IMR-90 (cell line): ENCODE data around the gene DRAXIN. TPM values are rescaled to one million over a fixed set of nuclear protein-coding genes. Genes with fewer than 3 reads are reported as not detected.

Experiments used
- ATAC-seq: fragments of 200-7000 bp; cut with Tn5 transposase; 2 replicates; pipeline ENCODE4 v1.9.1; 2020; ENCODE audit warnings: low read depth, mild to moderate bottlenecking, moderate library complexity
- BruUV-seq: library from RNA; stranded (reverse); fragments of 400-500 nt; replicated peaks from 2 replicates; lab custom pipeline; 2021; lab: Mats Ljungman, UMichigan
- CTCF ChIA-PET: fragments of 300-600 bp; formaldehyde crosslinking; extraction: SDS; loops from one replicate; lab custom pipeline; 2021; ENCODE audit warnings: antibody characterized with exemption; lab: Yijun Ruan, JAX
- POLR2A ChIA-PET: fragments of 300-600 bp; sonication (Branson Sonifier 250); formaldehyde crosslinking; loops from one replicate; lab custom pipeline; 2022; ENCODE audit warnings: antibody characterized with exemption; ENCODE audit not compliant: unreplicated experiment; lab: Charles Lee
- DNase-seq: peaks from one replicate; pipeline ENCODE4 v3.0.0; 2013
- H2AFZ ChIP-seq: replicated peaks from 2 replicates; pipeline ENCODE3; 2013; ENCODE audit warnings: low read length, mild to moderate bottlenecking; ENCODE audit not compliant: poor library complexity
- H2AK5ac ChIP-seq: 2 replicates; pipeline ENCODE4 v1.6.1; 2013; ENCODE audit warnings: low read depth, low read length, inconsistent platforms
- H2AK9ac ChIP-seq: replicated peaks from 2 replicates; pipeline ENCODE3; 2013; ENCODE audit warnings: mild to moderate bottlenecking, low read depth, low read length, moderate library complexity; ENCODE audit not compliant: poor library complexity
- H2BK120ac ChIP-seq: 2 replicates; pipeline ENCODE4 v1.6.1; 2013; ENCODE audit warnings: low read depth, low read length, inconsistent platforms
- H2BK15ac ChIP-seq: 3 replicates; pipeline ENCODE4 v1.6.1; 2013; ENCODE audit warnings: low read depth, low read length, inconsistent platforms
- H2BK20ac ChIP-seq: 2 replicates; pipeline ENCODE4 v1.6.1; 2013; ENCODE audit warnings: low read depth, mild to moderate bottlenecking, inconsistent platforms, low read length, moderate library complexity
- H2BK5ac ChIP-seq: 2 replicates; pipeline ENCODE4 v1.6.1; 2013; ENCODE audit warnings: mild to moderate bottlenecking, low read depth, low read length, inconsistent platforms; ENCODE audit not compliant: poor library complexity, severe bottlenecking
- H3K14ac ChIP-seq: replicated peaks from 2 replicates; pipeline ENCODE4 v1.6.1; 2013; ENCODE audit warnings: low read depth, low read length, inconsistent platforms
- H3K18ac ChIP-seq: 2 replicates; pipeline ENCODE4 v1.6.1; 2013; ENCODE audit warnings: low read depth, low read length, control low read depth
- H3K23ac ChIP-seq: 2 replicates; pipeline ENCODE4 v1.6.1; 2013; ENCODE audit warnings: low read depth, low read length, inconsistent platforms
- H3K27ac ChIP-seq: 2 replicates; pipeline ENCODE4 v1.5.1; 2013; ENCODE audit warnings: mild to moderate bottlenecking, control low read depth, low read length; ENCODE audit not compliant: insufficient read depth
- H3K27me3 ChIP-seq: 2 replicates; pipeline ENCODE4 v1.6.1; 2013; ENCODE audit warnings: low read length; ENCODE audit not compliant: control insufficient read depth, insufficient read depth
- H3K36me3 ChIP-seq: 2 replicates; pipeline ENCODE4 v1.6.1; 2013; ENCODE audit warnings: low read length, mixed read lengths; ENCODE audit not compliant: control insufficient read depth, insufficient read depth
- H3K4ac ChIP-seq: 2 replicates; pipeline ENCODE4 v1.6.1; 2013; ENCODE audit warnings: low read depth, low read length, inconsistent platforms
- H3K4me1 ChIP-seq: 2 replicates; pipeline ENCODE4 v1.6.1; 2013; ENCODE audit warnings: low read length, mixed read lengths; ENCODE audit not compliant: control insufficient read depth, insufficient read depth
- H3K4me2 ChIP-seq: 2 replicates; pipeline ENCODE4 v1.6.1; 2013; ENCODE audit warnings: low read depth, mild to moderate bottlenecking, control low read depth, low read length, moderate library complexity
- H3K4me3 ChIP-seq: 2 replicates; pipeline ENCODE4 v1.5.1; 2013; ENCODE audit warnings: low read depth, mild to moderate bottlenecking, control low read depth, low read length, moderate library complexity; ENCODE audit not compliant: insufficient read depth
- H3K56ac ChIP-seq: 2 replicates; pipeline ENCODE4 v1.6.1; 2013; ENCODE audit warnings: low read length, inconsistent platforms; ENCODE audit not compliant: insufficient read depth; ENCODE audit errors: extremely low read depth
- H3K79me1 ChIP-seq, 2 experiments: 2 replicates each; pipeline ENCODE4 v1.6.1; 2013; ENCODE audit warnings: low read length in 2 of 2, inconsistent platforms in 1 of 2, low read depth in 1 of 2
- H3K9ac ChIP-seq: 2 replicates; pipeline ENCODE4 v1.6.1; 2013; ENCODE audit warnings: low read depth, low read length, control low read depth
- H3K9me1 ChIP-seq: 2 replicates; pipeline ENCODE4 v1.6.1; 2013; ENCODE audit warnings: low read length, inconsistent platforms; ENCODE audit not compliant: insufficient read depth
- H3K9me3 ChIP-seq: 2 replicates; pipeline ENCODE4 v1.6.1; 2013; ENCODE audit warnings: low read length; ENCODE audit not compliant: control insufficient read depth, insufficient read depth
- H4K20me1 ChIP-seq: 2 replicates; pipeline ENCODE4 v1.6.1; 2013; ENCODE audit warnings: low read length, inconsistent platforms; ENCODE audit not compliant: insufficient read depth
- H4K5ac ChIP-seq: 2 replicates; pipeline ENCODE4 v1.6.1; 2013; ENCODE audit warnings: mild to moderate bottlenecking, low read depth, low read length, control low read depth
- H4K8ac ChIP-seq, 2 experiments: 2 replicates each; pipeline ENCODE4 v1.6.1; 2013; ENCODE audit warnings: low read depth in 2 of 2, low read length in 2 of 2, control low read depth in 1 of 2, inconsistent platforms in 1 of 2
- H4K91ac ChIP-seq: 2 replicates; pipeline ENCODE4 v1.6.1; 2013; ENCODE audit warnings: low read depth, low read length, inconsistent platforms; ENCODE audit not compliant: insufficient read depth
- BHLHE40 ChIP-seq: fragments of 150-350 bp; IDR thresholded peaks from 2 replicates; pipeline ENCODE4 v1.6.1; 2016; ENCODE audit warnings: mild to moderate bottlenecking, low read depth, low read length
- CEBPB ChIP-seq: IDR thresholded peaks from 2 replicates; pipeline ENCODE4 v1.6.1; 2012; ENCODE audit warnings: low read depth, low read length, improper control_type of control experiment
- CTCF ChIP-seq: conservative IDR thresholded peaks from 2 replicates; pipeline ENCODE4 v1.5.1; 2012; ENCODE audit warnings: mild to moderate bottlenecking, low read depth, low read length, improper control_type of control experiment
- ELK1 ChIP-seq: fragments of 150-350 bp; IDR thresholded peaks from 2 replicates; pipeline ENCODE4 v1.6.1; 2016; ENCODE audit warnings: low read depth, mild to moderate bottlenecking, low read length, moderate library complexity, borderline replicate concordance
- FOS ChIP-seq: fragments of 150-350 bp; IDR thresholded peaks from 2 replicates; pipeline ENCODE4 v1.6.1; 2016; ENCODE audit warnings: low read depth, low read length
- MAFK ChIP-seq: IDR thresholded peaks from 2 replicates; pipeline ENCODE4 v1.6.1; 2012; ENCODE audit warnings: low read depth, low read length, improper control_type of control experiment
- MAZ ChIP-seq: IDR thresholded peaks from 2 replicates; pipeline ENCODE4 v1.6.1; 2012; ENCODE audit warnings: low read depth, mild to moderate bottlenecking, low read length, improper control_type of control experiment, moderate library complexity, borderline replicate concordance
- MXI1 ChIP-seq: IDR thresholded peaks from 2 replicates; pipeline ENCODE4 v1.6.1; 2012; ENCODE audit warnings: low read depth, mild to moderate bottlenecking, low read length, moderate library complexity, borderline replicate concordance
- NFE2L2 ChIP-seq: fragments of 150-350 bp; IDR thresholded peaks from 2 replicates; pipeline ENCODE4 v1.6.1; 2016; ENCODE audit warnings: low read depth, mild to moderate bottlenecking, low read length
- POLR2A ChIP-seq: IDR thresholded peaks from 2 replicates; pipeline ENCODE4 v1.6.1; 2012; ENCODE audit warnings: mild to moderate bottlenecking, low read depth, low read length
- RAD21 ChIP-seq: IDR thresholded peaks from 2 replicates; pipeline ENCODE4 v1.6.1; 2012; ENCODE audit warnings: low read length, improper control_type of control experiment
- RCOR1 ChIP-seq: IDR thresholded peaks from 2 replicates; pipeline ENCODE4 v1.6.1; 2012; ENCODE audit warnings: mild to moderate bottlenecking, low read length, improper control_type of control experiment; ENCODE audit not compliant: insufficient replicate concordance
- RFX5 ChIP-seq: IDR thresholded peaks from 2 replicates; pipeline ENCODE4 v1.8.0; 2012; ENCODE audit warnings: low read depth, mild to moderate bottlenecking, low read length, moderate library complexity
- SMC3 ChIP-seq: fragments of 150-350 bp; IDR thresholded peaks from 2 replicates; pipeline ENCODE4 v1.6.1; 2016; ENCODE audit warnings: low read depth, mild to moderate bottlenecking, antibody characterized with exemption, low read length, moderate library complexity
- USF2 ChIP-seq: fragments of 150-350 bp; IDR thresholded peaks from 2 replicates; pipeline ENCODE4 v1.6.1; 2017; ENCODE audit warnings: mild to moderate bottlenecking, antibody characterized with exemption, low read length, low read depth
- whole genome bisulfite sequencing, 2 experiments: methylation state at CpG; one replicate each; pipeline versions ENCODE4 v1.1.5 to v1.1.7; 2013; ENCODE audit warnings: missing lambda C conversion rate in 2 of 2; ENCODE audit not compliant: insufficient read length in 1 of 2; ENCODE audit errors: extremely low coverage in 2 of 2; 5-methylcytosine and 5-hydroxymethylcytosine counted together
- dilution Hi-C: fragments of 300-500 bp; cut with HindIII; formaldehyde crosslinking; loops from one replicate; pipeline ENCODE4 v1.14.3; 2018; ENCODE audit warnings: low sequenced_read_pairs; ENCODE audit not compliant: unreplicated experiment
- in situ Hi-C: fragments of 300-500 bp; cut with MboI; formaldehyde crosslinking; loops from 3 replicates; pipeline ENCODE4 v1.14.3; 2019; ENCODE audit warnings: low sequenced_read_pairs, inconsistent platforms, mixed read lengths
- intact Hi-C: fragments of 100-400 bp; cut with micrococcal nuclease; formaldehyde crosslinking; loops from 2 replicates; pipeline ENCODE4 v1.10.0; 2022
- polyA plus RNA-seq, 3 experiments: library from polyadenylated mRNA; depleted of rRNA; stranded (reverse); fragments of >200 nt; gene quantifications; 2 replicates each; pipeline ENCODE4 v1.2.3, GENCODE V29; 2012; ENCODE audit warnings: low replicate concordance in 1 of 3
- total RNA-seq: library from RNA; depleted of rRNA; stranded (reverse); fragments of >200 nt; gene quantifications from 2 replicates; pipeline ENCODE4 v1.2.3, GENCODE V29; 2012

DRAXIN gene
- total and polyA plus RNA-seq, 2 of the 4 experiments (the other 2 are of a cell fraction) = under 0.01 to 0.02 TPM

- H3K4me1 ChIP-seq = peaks cover 9% of the 10 kb centered on the region
- H4K8ac ChIP-seq = no peak overlapping the region
- WGBS, 2 experiments = no CpG with 5 or more reads among the region's 4 CpGs
- BruUV-seq = no TSS peak
- H3K27me3 ChIP-seq = peaks cover 11% of the 10 kb centered on the region
- H3K79me1 ChIP-seq = no peaks in the 10 kb centered on the region
- ATAC-seq (no peak), DNase-seq (no peak)
- no peaks in the 10 kb centered on the region for H3K36me3 ChIP-seq
- no peak overlapping the region for H2AFZ ChIP-seq
- H3K23ac ChIP-seq = no peak overlapping the region
- peaks cover 7% of the 10 kb centered on the region; the same call in 1 of the 2 replicates for H3K9me1 ChIP-seq
- no peak overlapping the region for H3K14ac ChIP-seq
- H4K20me1 ChIP-seq = no peaks in the 10 kb centered on the region
- no peak overlapping the region for H2AK9ac ChIP-seq
- no peak overlapping the region for H2BK120ac ChIP-seq
- no peak overlapping the region for H3K4me2 ChIP-seq
- CTCF ChIA-PET = no interaction called here
- POLR2A ChIA-PET = no interaction called here
- no peak overlapping the region for H3K56ac ChIP-seq
- no peak overlapping the region for H2BK5ac ChIP-seq
- in situ Hi-C loops = no loop called here
- H2AK5ac ChIP-seq = no peak overlapping the region
- dilution Hi-C loops = no loop called here
- H3K9me3 ChIP-seq = no peaks in the 10 kb centered on the region
- no peak overlapping the region for H3K27ac ChIP-seq
- H2BK15ac ChIP-seq = no peak overlapping the region
- no peak overlapping the region for H3K9ac ChIP-seq
- H4K91ac ChIP-seq = no peak overlapping the region
- no peak overlapping the region for H3K18ac ChIP-seq
- no peak overlapping the region for H3K4me3 ChIP-seq
- intact Hi-C loops = no loop called here
- H2BK20ac ChIP-seq = no peak overlapping the region
- no peak overlapping the region for H4K5ac ChIP-seq
- H3K4ac ChIP-seq = no peak overlapping the region
- no peak for TF ChIP-seq CTCF
- TF ChIP-seq MXI1 = no peak
- TF ChIP-seq RFX5 = no peak
- no peak for TF ChIP-seq MAZ
- TF ChIP-seq SMC3 = no peak
- no peak for TF ChIP-seq USF2
- no peak for TF ChIP-seq POLR2A
- no peak for TF ChIP-seq RAD21
- no peak for TF ChIP-seq CEBPB
- no peak for TF ChIP-seq MAFK
- no peak for TF ChIP-seq FOS
- TF ChIP-seq ELK1 = no peak
- no peak for TF ChIP-seq RCOR1
- TF ChIP-seq BHLHE40 = no peak
- TF ChIP-seq NFE2L2 = no peak
These were observed 35.6 kb downstream of the DRAXIN start for GRCh38 chr1:11727119-11727518.
